GM12878 (cell line): ENCODE measurements around the gene RAD23B. TPM values are rescaled to one million over a fixed set of nuclear protein-coding genes. Genes with fewer than 3 reads are reported as not detected.

Experiments
- ATAC-seq: fragments of 200-7000 bp; cut with Tn5 transposase; 3 replicates; pipeline ENCODE4 v1.9.1; 2020; ENCODE audit warnings: mild to moderate bottlenecking, moderate library complexity
- BruUV-seq: library from RNA; stranded (reverse); fragments of 400-500 nt; replicated peaks from 2 replicates; lab custom pipeline; 2021; lab: Mats Ljungman, UMichigan
- CTCF ChIA-PET: fragments of 300-600 bp; sonication (Branson Sonifier 250); formaldehyde crosslinking; extraction: SDS; loops from one replicate; lab custom pipeline; 2021; ENCODE audit warnings: inconsistent platforms; lab: Yijun Ruan, JAX
- POLR2A ChIA-PET: fragments of 350-600 bp; formaldehyde crosslinking; extraction: SDS; loops from one replicate; lab custom pipeline; 2021; ENCODE audit warnings: inconsistent platforms; lab: Charles Lee
- RAD21 ChIA-PET: fragments of 300-600 bp; sonication (Branson Sonifier 250); formaldehyde crosslinking; loops from one replicate; lab custom pipeline; 2023; ENCODE audit warnings: antibody characterized with exemption; ENCODE audit not compliant: unreplicated experiment; lab: Charles Lee
- SMC1A ChIA-PET: fragments of 300-600 bp; sonication (Branson Sonifier 250); formaldehyde crosslinking; loops from one replicate; lab custom pipeline; 2023; ENCODE audit not compliant: unreplicated experiment, uncharacterized antibody; lab: Charles Lee
- DNase-seq: peaks from one replicate; pipeline ENCODE4 v3.0.0-alpha.2; 2011; ENCODE audit warnings: low read depth, low spot score
- FAIRE-seq: peaks from 3 replicates; lab custom pipeline; 2011; peaks lifted over from hg19 to GRCh38; lab: Jason Lieb, UNC
- H2AFZ ChIP-seq: 2 replicates; pipeline ENCODE4 v1.6.0; 2011; ENCODE audit warnings: low read depth, low read length, control low read depth; ENCODE audit not compliant: control insufficient read depth
- H3K27ac ChIP-seq: 2 replicates; pipeline ENCODE4 v1.5.1; 2011; ENCODE audit warnings: control low read depth; ENCODE audit not compliant: control insufficient read depth, insufficient read depth
- H3K27me3 ChIP-seq, 2 experiments: replicated peaks in 1 of 2; 2 replicates each; pipeline versions ENCODE4 v1.6.0 to v1.6.1; 2011; ENCODE audit warnings: low read length in 1 of 2; ENCODE audit not compliant: control insufficient read depth in 2 of 2, insufficient read depth in 2 of 2
- H3K36me3 ChIP-seq, 2 experiments: 2 replicates each; pipeline ENCODE4 v1.5.1; 2011; ENCODE audit warnings: low read length in 1 of 2; ENCODE audit not compliant: control insufficient read depth in 2 of 2, insufficient read depth in 2 of 2
- H3K4me1 ChIP-seq: 2 replicates; pipeline ENCODE4 v1.6.1; 2011; ENCODE audit warnings: mild to moderate bottlenecking, low read length, moderate library complexity, mixed read lengths; ENCODE audit not compliant: control insufficient read depth, insufficient read depth
- H3K4me2 ChIP-seq: 2 replicates; pipeline ENCODE4 v1.6.0; 2011; ENCODE audit warnings: control low read depth; ENCODE audit not compliant: control insufficient read depth, insufficient read depth
- H3K4me3 ChIP-seq: fragments of 200-600 bp; sonication (generic); 2 replicates; pipeline ENCODE4 v1.5.1; 2016
- H3K79me2 ChIP-seq: 2 replicates; pipeline ENCODE4 v1.6.0; 2011; ENCODE audit warnings: low read length; ENCODE audit not compliant: control insufficient read depth, insufficient read depth
- H3K9ac ChIP-seq: 2 replicates; pipeline ENCODE4 v1.8.0; 2011; ENCODE audit warnings: low read length, control low read depth, mixed read lengths; ENCODE audit not compliant: control insufficient read depth, insufficient read depth
- H3K9me3 ChIP-seq: replicated peaks from 3 replicates; pipeline ENCODE4 v1.5.1; 2011; ENCODE audit warnings: mild to moderate bottlenecking, low read length; ENCODE audit not compliant: control insufficient read depth, insufficient read depth
- H4K20me1 ChIP-seq: 2 replicates; pipeline ENCODE4 v1.6.0; 2011; ENCODE audit not compliant: control insufficient read depth, insufficient read depth
- CBX3 ChIP-seq: fragments of 200-600 bp; sonication (generic); IDR thresholded peaks from 2 replicates; pipeline ENCODE4 v1.6.1; 2016; ENCODE audit warnings: low read depth, borderline replicate concordance
- CHD4 ChIP-seq: fragments of 200-600 bp; sonication (generic); IDR thresholded peaks from 2 replicates; pipeline ENCODE4 v1.6.1; 2016; ENCODE audit warnings: mild to moderate bottlenecking
- E4F1 ChIP-seq: fragments of 450-650 bp; IDR thresholded peaks from 2 replicates; pipeline ENCODE4 v1.6.1; 2018; ENCODE audit warnings: borderline replicate concordance, mild to moderate bottlenecking; ENCODE audit not compliant: partially characterized antibody
- FOS ChIP-seq: IDR thresholded peaks from 3 replicates; pipeline ENCODE4 v1.6.1; 2011; ENCODE audit warnings: borderline replicate concordance; ENCODE audit not compliant: insufficient read length; ENCODE audit errors: extremely low read depth
- FOXK2 ChIP-seq: fragments of 450-650 bp; IDR thresholded peaks from 2 replicates; pipeline ENCODE4 v1.6.1; 2017; ENCODE audit warnings: mild to moderate bottlenecking, moderate library complexity
- IRF4 ChIP-seq: IDR thresholded peaks from 2 replicates; pipeline ENCODE4 v1.6.1; 2011; ENCODE audit warnings: low read depth, low read length
- KDM1A ChIP-seq: fragments of 200-600 bp; sonication (generic); IDR thresholded peaks from 2 replicates; pipeline ENCODE4 v1.6.1; 2016; ENCODE audit warnings: borderline replicate concordance
- MEF2A ChIP-seq: IDR thresholded peaks from 2 replicates; pipeline ENCODE4 v1.6.1; 2011; ENCODE audit warnings: low read depth, mild to moderate bottlenecking, low read length, moderate library complexity; ENCODE audit not compliant: insufficient read depth
- MTA2 ChIP-seq: fragments of 450-650 bp; IDR thresholded peaks from 2 replicates; pipeline ENCODE4 v1.6.1; 2016; ENCODE audit warnings: low read depth, mild to moderate bottlenecking, moderate library complexity
- MTA3 ChIP-seq: IDR thresholded peaks from 2 replicates; pipeline ENCODE4 v1.6.1; 2012; ENCODE audit warnings: low read length, inconsistent platforms, borderline replicate concordance
- MXI1 ChIP-seq: fragments of 150-350 bp; IDR thresholded peaks from 2 replicates; pipeline ENCODE4 v1.6.1; 2011; ENCODE audit warnings: low read depth, mild to moderate bottlenecking, inconsistent platforms, low read length, improper control_type of control experiment
- RB1 ChIP-seq: fragments of 450-650 bp; formaldehyde crosslinking; IDR thresholded peaks from 2 replicates; pipeline ENCODE4 v1.6.1; 2017; ENCODE audit warnings: mild to moderate bottlenecking, borderline replicate concordance
- WRNIP1 ChIP-seq: IDR thresholded peaks from 2 replicates; pipeline ENCODE4 v1.6.1; 2011; ENCODE audit warnings: low read depth, low read length, improper control_type of control experiment, borderline replicate concordance
- ZNF24 ChIP-seq: fragments of 450-650 bp; IDR thresholded peaks from 2 replicates; pipeline ENCODE4 v1.6.1; 2017; ENCODE audit warnings: antibody characterized with exemption, mild to moderate bottlenecking
- WGBS: methylation state at CpG from one replicate; pipeline ENCODE4 v1.1.6; 2016; ENCODE audit warnings: low lambda C conversion rate; ENCODE audit not compliant: insufficient replicate concordance, insufficient coverage; ENCODE audit errors: missing lambda C conversion rate; 5-methylcytosine and 5-hydroxymethylcytosine counted together
- in situ Hi-C: fragments of 300-500 bp; cut with MboI; formaldehyde crosslinking; loops from 9 replicates; pipeline ENCODE4 v1.14.3; 2018; ENCODE audit warnings: mixed read lengths
- intact Hi-C: fragments of 100-400 bp; cut with micrococcal nuclease; formaldehyde crosslinking; loops from one replicate; pipeline ENCODE4 v1.14.2; 2022; ENCODE audit not compliant: unreplicated experiment
- polyA plus RNA-seq, 11 experiments: library from polyadenylated mRNA; depleted of rRNA in 4 of 11; unstranded in 6 of 11; stranded (reverse) in 5 of 11; fragments of >200 nt; fragmentation: Nextera tagmentation in 4 of 11; fragmentation: Illumina TruSeq in 1 of 11; extraction: Ambion mirVana in 4 of 11; extraction: Trizol in 1 of 11; gene quantifications; 1 replicate in 1 of 11; 2 replicates in 10 of 11; pipeline versions ENCODE4 v1.2.1 to v1.2.3, GENCODE V29; 2011 to 2016; ENCODE audit warnings: inconsistent platforms in 2 of 11, missing spikeins in 2 of 11, low read depth in 1 of 11
- total RNA-seq, 4 experiments: library from RNA; depleted of rRNA in 3 of 4; stranded (reverse); fragments of >200 nt in 3 of 4; fragmentation: Illumina TruSeq in 1 of 4; extraction: Trizol in 1 of 4; gene quantifications; 2 replicates each; pipeline versions ENCODE4 v1.2.1 to v1.2.3, GENCODE V29; 2013 to 2021
- TF ChIP-seq, protein P1 (sequence below): fragments of 450-650 bp; IDR thresholded peaks from 2 replicates; pipeline ENCODE4 v1.6.1; 2017; ENCODE audit warnings: mild to moderate bottlenecking, low read depth, inconsistent platforms; ENCODE audit not compliant: poor library complexity, severe bottlenecking
- TF ChIP-seq, protein P2 (sequence below): fragments of 150-350 bp; IDR thresholded peaks from 2 replicates; pipeline ENCODE4 v1.6.1; 2014; ENCODE audit warnings: mild to moderate bottlenecking, low read depth, low read length

Gene RAD23B
- total and polyA plus RNA-seq, 10 of the 15 experiments (the other 5 are each of a cell fraction or from before 2014, with no cell fraction given) = 10.3 to 256 (median 54.6) TPM

GRCh38 chr9:107288701-107289100, 5.6 kb downstream of the RAD23B start (continued):
- TF ChIP-seq, protein P1, sequence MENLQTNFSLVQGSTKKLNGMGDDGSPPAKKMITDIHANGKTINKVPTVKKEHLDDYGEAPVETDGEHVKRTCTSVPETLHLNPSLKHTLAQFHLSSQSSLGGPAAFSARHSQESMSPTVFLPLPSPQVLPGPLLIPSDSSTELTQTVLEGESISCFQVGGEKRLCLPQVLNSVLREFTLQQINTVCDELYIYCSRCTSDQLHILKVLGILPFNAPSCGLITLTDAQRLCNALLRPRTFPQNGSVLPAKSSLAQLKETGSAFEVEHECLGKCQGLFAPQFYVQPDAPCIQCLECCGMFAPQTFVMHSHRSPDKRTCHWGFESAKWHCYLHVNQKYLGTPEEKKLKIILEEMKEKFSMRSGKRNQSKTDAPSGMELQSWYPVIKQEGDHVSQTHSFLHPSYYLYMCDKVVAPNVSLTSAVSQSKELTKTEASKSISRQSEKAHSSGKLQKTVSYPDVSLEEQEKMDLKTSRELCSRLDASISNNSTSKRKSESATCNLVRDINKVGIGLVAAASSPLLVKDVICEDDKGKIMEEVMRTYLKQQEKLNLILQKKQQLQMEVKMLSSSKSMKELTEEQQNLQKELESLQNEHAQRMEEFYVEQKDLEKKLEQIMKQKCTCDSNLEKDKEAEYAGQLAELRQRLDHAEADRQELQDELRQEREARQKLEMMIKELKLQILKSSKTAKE = no peak
- TF ChIP-seq MXI1 (no peak), MTA3 (no peak), IRF4 (no peak), MEF2A (no peak), CHD4 (no peak), KDM1A (no peak)

DNA sequence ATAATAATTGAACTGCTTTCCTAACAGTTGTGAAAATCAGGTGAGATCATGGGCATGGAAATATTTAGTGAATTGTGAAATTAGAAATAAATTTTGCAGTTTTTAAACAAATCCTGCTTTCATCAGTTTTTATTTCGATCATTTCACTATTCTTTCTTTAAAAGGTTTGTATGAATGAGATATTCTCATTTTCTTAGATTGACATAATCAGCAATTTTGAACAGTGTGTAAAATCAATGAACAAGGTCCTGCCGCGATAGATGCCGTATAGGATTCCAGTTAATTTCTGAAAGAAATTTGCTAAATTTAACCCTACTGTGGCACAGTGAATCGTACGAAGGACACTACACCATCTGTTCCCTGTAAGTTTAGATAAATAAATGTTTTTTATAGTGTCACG, 7.5 kb downstream of the RAD23B start:
- H3K4me1 ChIP-seq = 0 out of 2 replicates have a peak, but pooled peaks cover 4% of the 10 kb centered on the region
- POLR2A ChIA-PET = interaction anchor here (0.6 to 1.3 kb wide), 2 partner anchors 30 to 822 kb away, joined by 3 to 5 read pairs; no protein-coding TSS in a partner anchor
- H4K20me1 ChIP-seq = peaks cover 5% of the 10 kb centered on the region
- H3K9me3 ChIP-seq = no peaks in the 10 kb centered on the region; the same call in 2 of the 3 replicates
- RAD21 ChIA-PET = no interaction called here
- FAIRE-seq (no peak), DNase-seq (no peak), ATAC-seq (no peak)
- no peaks in the 10 kb centered on the region for H3K27me3 ChIP-seq
- no peaks in the 10 kb centered on the region; a peak in 2 of 4 replicates for H3K36me3 ChIP-seq
- no peak overlapping the region for H2AFZ ChIP-seq
- H3K9ac ChIP-seq = no peak overlapping the region
- TF ChIP-seq WRNIP1 (no peak), FOXK2 (no peak), E4F1 (no peak), FOS (no peak), CBX3 (no peak), RB1 (no peak), ZNF24 (no peak), MTA2 (no peak)
- TF ChIP-seq, protein P2, sequence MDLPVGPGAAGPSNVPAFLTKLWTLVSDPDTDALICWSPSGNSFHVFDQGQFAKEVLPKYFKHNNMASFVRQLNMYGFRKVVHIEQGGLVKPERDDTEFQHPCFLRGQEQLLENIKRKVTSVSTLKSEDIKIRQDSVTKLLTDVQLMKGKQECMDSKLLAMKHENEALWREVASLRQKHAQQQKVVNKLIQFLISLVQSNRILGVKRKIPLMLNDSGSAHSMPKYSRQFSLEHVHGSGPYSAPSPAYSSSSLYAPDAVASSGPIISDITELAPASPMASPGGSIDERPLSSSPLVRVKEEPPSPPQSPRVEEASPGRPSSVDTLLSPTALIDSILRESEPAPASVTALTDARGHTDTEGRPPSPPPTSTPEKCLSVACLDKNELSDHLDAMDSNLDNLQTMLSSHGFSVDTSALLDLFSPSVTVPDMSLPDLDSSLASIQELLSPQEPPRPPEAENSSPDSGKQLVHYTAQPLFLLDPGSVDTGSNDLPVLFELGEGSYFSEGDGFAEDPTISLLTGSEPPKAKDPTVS = no peak
- in situ Hi-C loops (no loop called here), intact Hi-C loops (no loop called here)
- H3K27ac ChIP-seq = no peak overlapping the region
- CTCF ChIA-PET = interaction anchor here (1.0 to 5.6 kb wide), 3 partner anchors 9 to 51 kb away, joined by 3 to 33 read pairs (median 4); no protein-coding TSS in a partner anchor
- H3K4me3 ChIP-seq = no peak overlapping the region
- SMC1A ChIA-PET = interaction anchor here (0.7 to 3.0 kb wide), 3 partner anchors 13 to 26 kb away, joined by 3 to 11 read pairs (median 3); no protein-coding TSS in a partner anchor
- WGBS = 96% methylated on average over 7 of the region's 7 CpGs
- peaks cover 98% of the 10 kb centered on the region for H3K79me2 ChIP-seq
- no TSS peak for BruUV-seq
- peak overlapping the region; percentile 41; the same call in 1 of the 2 replicates for H3K4me2 ChIP-seq
